ENCODE measurements around the gene OR52J3. TPM values are rescaled to one million over a fixed set of nuclear protein-coding genes. Genes with fewer than 3 reads are reported as not detected.

OR52J3 gene
- total RNA-seq (2021; ENCODE audit: unreplicated experiment), result not detected
- polyA plus RNA-seq (2012), result not detected in 2 replicates
- Bru-seq, nascent RNA, result not detected
- BruChase-seq, experiment 1, labeled RNA remaining after a 6-hour chase, result not detected
- not detected for BruChase-seq, experiment 2, labeled RNA remaining after a 2-hour chase
- long read RNA-seq, result 0 reads

- no peaks in the 10 kb centered on the region for H3K9me3 ChIP-seq (ENCODE audit: control insufficient read depth in 1 of 2, insufficient read depth in 1 of 2, low read depth in 1 of 2, low read length in 2 of 2)
- TF ChIP-seq CTCF (IDR thresholded peaks at IDR 0.05 in 2 of 3, conservative IDR thresholded peaks at IDR 0.05 in 1 of 3; ENCODE audit: borderline replicate concordance in 1 of 3, insufficient read depth in 1 of 3, low read depth in 2 of 3, low read length in 2 of 3), result no peak
- RAD21 ChIA-PET (ENCODE audit: low non-redundant PET in 1 of 2, low total read pairs in 2 of 2, uncharacterized antibody in 2 of 2, unreplicated experiment in 2 of 2), result no interaction called here
These were observed at the start of gene OR52J3 for GRCh38 chr11:5046226-5046625. TSS of gene OR52J3 (plus strand) at chr11:5046526. CDS start at chr11:5046526, 0 bp downstream.

GRCh38 chr11:5004424-5005274 is 41.7 kb upstream of the OR52J3 start:
- Histone ChIP-seq H3K9me3 (ENCODE audit: control insufficient read depth in 1 of 2, insufficient read depth in 1 of 2, low read depth in 1 of 2, low read length in 2 of 2) (no peaks in the 10 kb centered on the region), H3K79me2 (ENCODE audit: insufficient read depth, low read length) (no peaks in the 10 kb centered on the region), H3K36me3 (ENCODE audit: control insufficient read depth in 1 of 2, insufficient read depth in 2 of 2, low read length in 2 of 2) (no peaks in the 10 kb centered on the region), H3K9ac (ENCODE audit: low read length) (no peak overlapping the region), H3K4me3 (replicated peaks in 1 of 2; ENCODE audit: low read depth in 1 of 2, low read length in 2 of 2) (no peak overlapping the region), H3K27ac (ENCODE audit: low read depth, low read length) (no peak overlapping the region), H2AFZ (ENCODE audit: low read depth, low read length, poor library complexity, severe bottlenecking) (no peak overlapping the region), H3K9me2 (ENCODE audit: insufficient read depth) (no peaks in the 10 kb centered on the region), H3K4me1 (ENCODE audit: control insufficient read depth in 1 of 2, insufficient read depth in 2 of 2, low read length in 2 of 2) (no peaks in the 10 kb centered on the region), H3K27me3 (ENCODE audit: insufficient read depth, low read length) (peaks cover 33% of the 10 kb centered on the region), H3K4me2 (ENCODE audit: low read length) (no peak overlapping the region), H4K20me1 (ENCODE audit: insufficient read depth) (no peaks in the 10 kb centered on the region)
- POLR2A ChIA-PET, result no interaction called here
- ATAC-seq, result peak; percentile 71
- intact Hi-C loops (cut with micrococcal nuclease), result loop anchor here (1.0 to 2.0 kb wide), 3 partner anchors 367 to 818 kb away; partner anchors contain the start of gene OR51D1
- BruUV-seq (replicated peaks), result no TSS peak
- DNase-seq (ENCODE audit: low read depth, low spot score), result peak; percentile 36
- TF ChIP-seq FOSL1 (IDR thresholded peaks at IDR 0.05; ENCODE audit: low read depth) (no peak), RAD21 (IDR thresholded peaks at IDR 0.05; ENCODE audit: low read depth) (peak; percentile 74), CTCF (IDR thresholded peaks at IDR 0.05 in 2 of 3, conservative IDR thresholded peaks at IDR 0.05 in 1 of 3; ENCODE audit: borderline replicate concordance in 1 of 3, insufficient read depth in 1 of 3, low read depth in 2 of 3, low read length in 2 of 3) (peak; percentile 56 to 73 (median 64); a peak in 5 of 6 replicates), ZNF274 (IDR thresholded peaks at IDR 0.05; ENCODE audit: low read depth, low read length) (no peak)
- RAD21 ChIA-PET (ENCODE audit: low non-redundant PET in 1 of 2, low total read pairs in 2 of 2, uncharacterized antibody in 2 of 2, unreplicated experiment in 2 of 2), result interaction anchor here in 1 of 2 experiments (0.9 kb wide), 1 partner anchor 368 kb away, joined by 4 read pairs; the partner anchor contains the start of gene OR51D1
- CTCF ChIA-PET, result interaction anchor here (1.1 kb wide), 1 partner anchor 367 kb away, joined by 3 read pairs; the partner anchor contains the start of gene OR51D1

More at GRCh38 chr11:5046226-5046625, at the start of gene OR52J3:
- no peak within 1 kb of the TSS for H3K27ac ChIP-seq (ENCODE audit: low read depth, low read length)
- H3K79me2 ChIP-seq (ENCODE audit: insufficient read depth, low read length), result no peaks in the 10 kb centered on the region
- no TSS peak for BruUV-seq (replicated peaks)
- H3K4me1 ChIP-seq (ENCODE audit: control insufficient read depth in 1 of 2, insufficient read depth in 2 of 2, low read length in 2 of 2), result no peaks in the 10 kb centered on the region
- H3K9ac ChIP-seq (ENCODE audit: low read length), result no peak within 1 kb of the TSS
- intact Hi-C loops (cut with micrococcal nuclease), result no loop called here
- no peak within 1 kb of the TSS for H2AFZ ChIP-seq (ENCODE audit: low read depth, low read length, poor library complexity, severe bottlenecking)
- POLR2A ChIA-PET, result no interaction called here
- no peak for DNase-seq (ENCODE audit: low read depth, low spot score)
- no peaks in the 10 kb centered on the region; the same call in 1 of the 2 replicates for H4K20me1 ChIP-seq (ENCODE audit: insufficient read depth)
- no peak within 1 kb of the TSS for H3K4me3 ChIP-seq (replicated peaks in 1 of 2; ENCODE audit: low read depth in 1 of 2, low read length in 2 of 2)
- no peaks in the 10 kb centered on the region for H3K36me3 ChIP-seq (ENCODE audit: control insufficient read depth in 1 of 2, insufficient read depth in 2 of 2, low read length in 2 of 2)
- H3K27me3 ChIP-seq (ENCODE audit: insufficient read depth, low read length), result peaks cover 37% of the 10 kb centered on the region
- H3K4me2 ChIP-seq (ENCODE audit: low read length), result no peak within 1 kb of the TSS
- no peak for ATAC-seq
- CTCF ChIA-PET, result no interaction called here
- H3K9me2 ChIP-seq (ENCODE audit: insufficient read depth), result no peaks in the 10 kb centered on the region

Data from HCT116 (cell line).